Motor neuron (in vitro differentiated cells): ENCODE results near the gene CXCL17. TPM values are rescaled to one million over a fixed set of nuclear protein-coding genes. Genes with fewer than 3 reads are reported as not detected.

ENCODE experiments used
- ATAC-seq, 8 experiments: fragments of 200-7000 bp; cut with Tn5 transposase; replicated peaks in 6 of 8; 2 replicates each; pipeline ENCODE4 v1.8.0; 2021; ENCODE audit warnings: mild to moderate bottlenecking in 8 of 8, moderate library complexity in 8 of 8
- H3K27ac ChIP-seq, 2 donors: fragments of 250-450 bp; sonication (Bioruptor Pico); 2 replicates each; pipeline ENCODE4 v1.9.0; 2021; ENCODE audit warnings: antibody characterized with exemption in 2 of 2, mild to moderate bottlenecking in 2 of 2, moderate library complexity in 1 of 2
- H3K4me1 ChIP-seq, 2 donors: fragments of 250-450 bp; sonication (Bioruptor Pico); replicated peaks in 1 of 2; 2 replicates each; pipeline ENCODE4 v1.6.1; 2021; ENCODE audit warnings: antibody characterized with exemption in 2 of 2, mild to moderate bottlenecking in 2 of 2, moderate library complexity in 1 of 2
- H3K4me3 ChIP-seq, 5 donors: fragments of 250-450 bp; sonication (Bioruptor Pico); 2 replicates each; pipeline ENCODE4 v1.9.0; 2021; ENCODE audit warnings: antibody characterized with exemption in 5 of 5, mild to moderate bottlenecking in 5 of 5, moderate library complexity in 4 of 5
- WGBS, 10 experiments: fragments of 450-650 bp; shearing (Covaris generic); methylation state at CpG; one replicate each; pipeline ENCODE4 v1.0.0; 2022; 5-methylcytosine and 5-hydroxymethylcytosine counted together
- in situ Hi-C, 9 experiments: fragments of 400-800 bp; cut with MboI; loops; one replicate each; pipeline ENCODE4 v1.15.0; 2021; ENCODE audit warnings: low sequenced_read_pairs in 9 of 9, low pct_unique_long_range_greater_than_20kb in 2 of 9; ENCODE audit not compliant: unreplicated experiment in 9 of 9
- total RNA-seq, 8 experiments: library from RNA; unstranded; fragments of 300-600 nt; gene quantifications; 2 replicates each; pipeline versions ENCODE4 v1.2.3 to v1.2.4, GENCODE V29; 2022

Gene CXCL17
- total RNA-seq, 8 experiments from 2014 or later, result 0.11 to 0.57 (median 0.36) TPM; not detected in 3

GRCh38 chr19:42431486-42431885, 11.3 kb downstream of the CXCL17 start:
- Histone ChIP-seq H3K27ac (no peak overlapping the region), H3K4me3 (no peak overlapping the region), H3K4me1 (peaks cover 6 to 11% of the 10 kb centered on the region in 2 donors)
- no peak for ATAC-seq
- in situ Hi-C loops, result no loop called here
- WGBS, 10 experiments, result 76 to 100% (median 100%) methylated on average over 1 of the region's 1 CpG; no CpG with 5 or more reads in 1 of the 10 experiments

- WGBS, 10 experiments, result 60 to 100% (median 90%) methylated on average over 1 to 3 of the region's 3 CpGs; no CpG with 5 or more reads in 3 of the 10 experiments
- in situ Hi-C loops, result no loop called here
- H3K27ac ChIP-seq, result no peak overlapping the region
- peaks cover 10 to 19% of the 10 kb centered on the region in 2 donors for H3K4me1 ChIP-seq
- no peak for ATAC-seq
- H3K4me3 ChIP-seq, result no peak overlapping the region
These were observed 14.1 kb downstream of the CXCL17 start for GRCh38 chr19:42428676-42429075.

GRCh38 chr19:42427313-42427712, 15.4 kb downstream of the CXCL17 start, which contains the start of gene LIPE:
TSS of gene LIPE (minus strand) at chr19:42427388. CDS start at chr19:42427149, 239 bp downstream.
- in situ Hi-C loops, result no loop called here
- H3K27ac ChIP-seq, result no peak within 1 kb of the TSS
- no peak for ATAC-seq

GRCh38 chr19:42426643-42427042, 16.1 kb downstream of the CXCL17 start:
- in situ Hi-C loops, result no loop called here
- 94 to 100% (median 100%) methylated on average over 1 to 2 of the region's 3 CpGs; no CpG with 5 or more reads in 4 of the 10 experiments for WGBS, 10 experiments
- H3K4me1 ChIP-seq, result peaks cover 15% of the 10 kb centered on the region in 2 donors
- no peak overlapping the region for H3K27ac ChIP-seq
- ATAC-seq, result no peak
- no peak overlapping the region for H3K4me3 ChIP-seq

More at GRCh38 chr19:42427313-42427712, 15.4 kb downstream of the CXCL17 start, which contains the start of gene LIPE:
- Histone ChIP-seq H3K4me3 (no peak within 1 kb of the TSS), H3K4me1 (peaks cover 8 to 9% of the 10 kb centered on the region in 2 donors)
- WGBS, 10 experiments, result 20 to 100% (median 69%) methylated on average over 1 to 2 of the region's 4 CpGs; no CpG with 5 or more reads in 2 of the 10 experiments

GRCh38 chr19:42424712-42425131, 18.0 kb downstream of the CXCL17 start:
- H3K27ac ChIP-seq, result peak overlapping the region in 1 of 2 donors; percentile 83
- no peak for ATAC-seq
- WGBS, 10 experiments, result 76 to 100% (median 93%) methylated on average over 1 to 4 of the region's 13 CpGs; no CpG with 5 or more reads in 6 of the 10 experiments
- peaks cover 16% of the 10 kb centered on the region in 2 donors for H3K4me1 ChIP-seq
- H3K4me3 ChIP-seq, result no peak overlapping the region
- in situ Hi-C loops, result no loop called here

GRCh38 chr19:42424345-42424707, 18.4 kb downstream of the CXCL17 start:
- peak overlapping the region in 3 of 5 donors; percentile 56 to 79 (median 67) for H3K4me3 ChIP-seq
- 73 to 100% (median 100%) methylated on average over 1 to 6 of the region's 15 CpGs; no CpG with 5 or more reads in 7 of the 10 experiments for WGBS, 10 experiments
- H3K4me1 ChIP-seq, result peaks cover 16% of the 10 kb centered on the region in 2 donors
- in situ Hi-C loops, result no loop called here
- peak overlapping the region; percentile 73 to 83 for H3K27ac ChIP-seq
- no peak for ATAC-seq

GRCh38 chr19:42423462-42424344, 19.0 kb downstream of the CXCL17 start:
- in situ Hi-C loops, result no loop called here
- Histone ChIP-seq H3K4me3 (peak overlapping the region; percentile 56 to 79 (median 64)), H3K27ac (peak overlapping the region; percentile 77 to 83), H3K4me1 (peaks cover 16% of the 10 kb centered on the region in 2 donors)
- peak; percentile 84 to 96 (median 95) for ATAC-seq
- 0 to 93% (median 27%) methylated on average over 1 to 14 of the region's 65 CpGs; no CpG with 5 or more reads in 3 of the 10 experiments for WGBS, 10 experiments

- peaks cover 16% of the 10 kb centered on the region in 2 donors for H3K4me1 ChIP-seq
- peak; percentile 27 to 79 (median 74) for ATAC-seq
- H3K4me3 ChIP-seq, result peak overlapping the region; percentile 56 to 79 (median 64)
- WGBS, 10 experiments, result 0 to 40% (median 10%) methylated on average over 1 to 19 of the region's 38 CpGs; no CpG with 5 or more reads in 5 of the 10 experiments
- H3K27ac ChIP-seq, result peak overlapping the region; percentile 77 to 83
- in situ Hi-C loops, result no loop called here
These were observed 19.8 kb downstream of the CXCL17 start for GRCh38 chr19:42422901-42423461.

- in situ Hi-C loops, result no loop called here
- Histone ChIP-seq H3K4me3 (peak overlapping the region; percentile 56 to 79 (median 64)), H3K27ac (peak overlapping the region; percentile 77 to 83), H3K4me1 (peaks cover 16% of the 10 kb centered on the region in 2 donors)
- 0 to 100% (median 67%) methylated on average over 1 to 7 of the region's 17 CpGs; no CpG with 5 or more reads in 1 of the 10 experiments for WGBS, 10 experiments
- no peak for ATAC-seq
These were observed 20.4 kb downstream of the CXCL17 start for GRCh38 chr19:42422092-42422900.

- WGBS, 10 experiments, result 46 to 100% (median 60%) methylated on average over 1 to 8 of the region's 9 CpGs; no CpG with 5 or more reads in 2 of the 10 experiments
- Histone ChIP-seq H3K27ac (no peak overlapping the region), H3K4me3 (no peak overlapping the region), H3K4me1 (peaks cover 16% of the 10 kb centered on the region in 2 donors)
- in situ Hi-C loops, result no loop called here
- ATAC-seq, result peak in 1 of 8 experiments; percentile 2
These were observed 21.1 kb downstream of the CXCL17 start for GRCh38 chr19:42421591-42422031.

GRCh38 chr19:42421101-42421500, 21.6 kb downstream of the CXCL17 start:
- WGBS, 10 experiments, result 83 to 100% (median 92%) methylated on average over 1 to 4 of the region's 4 CpGs; no CpG with 5 or more reads in 4 of the 10 experiments
- H3K27ac ChIP-seq, result no peak overlapping the region
- in situ Hi-C loops, result no loop called here

GRCh38 chr19:42420055-42420544, 22.6 kb downstream of the CXCL17 start:
- no peak overlapping the region for H3K27ac ChIP-seq
- in situ Hi-C loops, result no loop called here

More at GRCh38 chr19:42421101-42421500, 21.6 kb downstream of the CXCL17 start:
- no peak for ATAC-seq
- H3K4me1 ChIP-seq, result peaks cover 16% of the 10 kb centered on the region in 2 donors
- no peak overlapping the region for H3K4me3 ChIP-seq

More at GRCh38 chr19:42420055-42420544, 22.6 kb downstream of the CXCL17 start:
- WGBS, 10 experiments, result 20 to 92% (median 39%) methylated on average over 1 to 8 of the region's 10 CpGs; no CpG with 5 or more reads in 2 of the 10 experiments
- Histone ChIP-seq H3K4me3 (no peak overlapping the region), H3K4me1 (peaks cover 16% of the 10 kb centered on the region in 2 donors)
- ATAC-seq, result peak in 3 of 8 experiments; percentile 8 to 34 (median 12)
